Sigmoid colon (tissue), 7 donors: Measurements from ENCODE around the gene IKZF2. TPM values are rescaled to one million over a fixed set of nuclear protein-coding genes. Genes with fewer than 3 reads are reported as not detected.
"Not testable (repeated sequence)": the region's sequence is repeated elsewhere in the genome, so short reads cannot be mapped to it uniquely, and the experiment has no call there.

Source experiments
- DNase-seq: peaks from one replicate; pipeline ENCODE4 v3.0.0-alpha.2; 2019
- H3K27ac ChIP-seq, 4 donors: fragments of 200-600 bp; sonication (generic); one replicate each; pipeline ENCODE4 v1.5.1; 2016 to 2019; ENCODE audit warnings: mild to moderate bottlenecking in 1 of 4
- H3K27me3 ChIP-seq, 3 donors: fragments of 200-600 bp; sonication (generic); one replicate each; pipeline ENCODE4 v1.5.1; 2019; ENCODE audit warnings: mild to moderate bottlenecking in 1 of 3
- H3K36me3 ChIP-seq, 4 donors: fragments of 200-600 bp; sonication (generic); one replicate each; pipeline ENCODE4 v1.5.1; 2016 to 2019
- H3K4me1 ChIP-seq, 4 donors: fragments of 200-600 bp; sonication (generic); one replicate each; pipeline ENCODE4 v1.5.1; 2017 to 2019
- H3K4me3 ChIP-seq, 4 donors: fragments of 200-600 bp; sonication (generic); one replicate each; pipeline ENCODE4 v1.5.1; 2017 to 2019; ENCODE audit warnings: mild to moderate bottlenecking in 2 of 4, moderate library complexity in 1 of 4
- H3K9me3 ChIP-seq, 4 donors: fragments of 200-600 bp in 3 of 4; sonication (generic) in 3 of 4; one replicate each; pipeline versions ENCODE4 v1.5.1 to v1.6.1; 2013 to 2019
- EP300 ChIP-seq, 4 donors: sonication (generic); formaldehyde crosslinking; IDR thresholded peaks; one replicate each; pipeline ENCODE4 v1.6.1; 2017; ENCODE audit warnings: antibody characterized with exemption in 4 of 4
- POLR2A ChIP-seq, 2 donors: fragments of 450-650 bp; IDR thresholded peaks; one replicate each; pipeline ENCODE4 v1.6.1; 2016; ENCODE audit warnings: antibody characterized with exemption in 2 of 2, mild to moderate bottlenecking in 2 of 2, moderate library complexity in 2 of 2
- POLR2AphosphoS5 ChIP-seq, 4 donors: sonication (generic); formaldehyde crosslinking; IDR thresholded peaks; one replicate each; pipeline ENCODE4 v1.6.1; 2017; ENCODE audit warnings: antibody characterized with exemption in 4 of 4
- whole genome bisulfite sequencing, 2 donors: extraction: QIAGEN DNeasy Blood & Tissue Kit; methylation state at CpG; one replicate each; pipeline ENCODE4 v1.1.7; 2013; 5-methylcytosine and 5-hydroxymethylcytosine counted together
- intact Hi-C: fragments of 100-400 bp; cut with DNase I; formaldehyde crosslinking; loops from one replicate; pipeline ENCODE4 v1.15.1; 2023
- polyA plus RNA-seq, 3 donors: library from polyadenylated mRNA; stranded (reverse); fragments of 200-250 nt; gene quantifications; one replicate each; pipeline ENCODE4 v1.2.3, GENCODE V29; 2013
- total RNA-seq, 4 donors: library from RNA; depleted of rRNA; stranded (reverse); fragments of >200 nt; gene quantifications; one replicate each; pipeline ENCODE4 v1.1.0, GENCODE V29; 2016
- TF ChIP-seq, protein P1 (sequence below), 4 experiments: fragments of 450-650 bp in 3 of 4; fragments of 200-600 bp in 1 of 4; IDR thresholded peaks; one replicate each; pipeline ENCODE4 v1.5.1; 2016 to 2019; ENCODE audit warnings: antibody characterized with exemption in 4 of 4, mild to moderate bottlenecking in 3 of 4, moderate library complexity in 2 of 4
- donor health status: healthy with polysubstance abuse.
- donor health status: Bipolar disorder and iron deficiency.
- donor health status: healthy.

Gene IKZF2
- total and polyA plus RNA-seq, 7 donors: under 0.01 to 14.9 (median 5.5) TPM

DNA sequence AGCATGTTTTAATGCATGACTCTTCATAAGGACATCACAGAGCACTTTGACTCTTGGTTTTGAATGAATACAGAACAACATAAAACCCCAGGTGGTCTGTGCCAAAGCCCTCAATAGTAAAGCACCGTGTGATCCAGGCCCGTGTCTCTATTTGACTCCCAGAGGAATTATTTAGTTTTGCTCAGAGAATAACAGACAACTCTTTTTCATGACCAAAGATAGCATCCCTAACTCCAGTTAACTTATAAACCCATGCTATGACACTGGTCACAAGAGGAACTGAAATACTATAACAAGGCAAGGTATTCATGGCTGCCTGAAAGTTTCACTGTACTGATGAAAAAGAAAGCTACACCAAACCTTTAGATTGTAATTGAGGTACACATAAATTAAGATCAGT, 128.4 kb downstream of the IKZF2 start:
- no peak for DNase-seq
- Histone ChIP-seq H3K9me3 (no peaks in the 10 kb centered on the region), H3K27ac (no peak overlapping the region), H3K27me3 (no peaks in the 10 kb centered on the region), H3K4me1 (no peaks in the 10 kb centered on the region), H3K36me3 (peaks cover 0 to 16% (median 0%) of the 10 kb centered on the region in 4 donors), H3K4me3 (no peak overlapping the region)
- intact Hi-C loops: no loop called here
- 58 to 80% methylated on average over 2 of the region's 2 CpGs for WGBS, 2 donors
- TF ChIP-seq POLR2A (IDR thresholded peaks at IDR 0.05) (no peak), POLR2AphosphoS5 (IDR thresholded peaks at IDR 0.05) (no peak), EP300 (IDR thresholded peaks at IDR 0.05) (no peak)
- TF ChIP-seq, protein P1, sequence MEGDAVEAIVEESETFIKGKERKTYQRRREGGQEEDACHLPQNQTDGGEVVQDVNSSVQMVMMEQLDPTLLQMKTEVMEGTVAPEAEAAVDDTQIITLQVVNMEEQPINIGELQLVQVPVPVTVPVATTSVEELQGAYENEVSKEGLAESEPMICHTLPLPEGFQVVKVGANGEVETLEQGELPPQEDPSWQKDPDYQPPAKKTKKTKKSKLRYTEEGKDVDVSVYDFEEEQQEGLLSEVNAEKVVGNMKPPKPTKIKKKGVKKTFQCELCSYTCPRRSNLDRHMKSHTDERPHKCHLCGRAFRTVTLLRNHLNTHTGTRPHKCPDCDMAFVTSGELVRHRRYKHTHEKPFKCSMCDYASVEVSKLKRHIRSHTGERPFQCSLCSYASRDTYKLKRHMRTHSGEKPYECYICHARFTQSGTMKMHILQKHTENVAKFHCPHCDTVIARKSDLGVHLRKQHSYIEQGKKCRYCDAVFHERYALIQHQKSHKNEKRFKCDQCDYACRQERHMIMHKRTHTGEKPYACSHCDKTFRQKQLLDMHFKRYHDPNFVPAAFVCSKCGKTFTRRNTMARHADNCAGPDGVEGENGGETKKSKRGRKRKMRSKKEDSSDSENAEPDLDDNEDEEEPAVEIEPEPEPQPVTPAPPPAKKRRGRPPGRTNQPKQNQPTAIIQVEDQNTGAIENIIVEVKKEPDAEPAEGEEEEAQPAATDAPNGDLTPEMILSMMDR (IDR thresholded peaks at IDR 0.05): no peak

DNA sequence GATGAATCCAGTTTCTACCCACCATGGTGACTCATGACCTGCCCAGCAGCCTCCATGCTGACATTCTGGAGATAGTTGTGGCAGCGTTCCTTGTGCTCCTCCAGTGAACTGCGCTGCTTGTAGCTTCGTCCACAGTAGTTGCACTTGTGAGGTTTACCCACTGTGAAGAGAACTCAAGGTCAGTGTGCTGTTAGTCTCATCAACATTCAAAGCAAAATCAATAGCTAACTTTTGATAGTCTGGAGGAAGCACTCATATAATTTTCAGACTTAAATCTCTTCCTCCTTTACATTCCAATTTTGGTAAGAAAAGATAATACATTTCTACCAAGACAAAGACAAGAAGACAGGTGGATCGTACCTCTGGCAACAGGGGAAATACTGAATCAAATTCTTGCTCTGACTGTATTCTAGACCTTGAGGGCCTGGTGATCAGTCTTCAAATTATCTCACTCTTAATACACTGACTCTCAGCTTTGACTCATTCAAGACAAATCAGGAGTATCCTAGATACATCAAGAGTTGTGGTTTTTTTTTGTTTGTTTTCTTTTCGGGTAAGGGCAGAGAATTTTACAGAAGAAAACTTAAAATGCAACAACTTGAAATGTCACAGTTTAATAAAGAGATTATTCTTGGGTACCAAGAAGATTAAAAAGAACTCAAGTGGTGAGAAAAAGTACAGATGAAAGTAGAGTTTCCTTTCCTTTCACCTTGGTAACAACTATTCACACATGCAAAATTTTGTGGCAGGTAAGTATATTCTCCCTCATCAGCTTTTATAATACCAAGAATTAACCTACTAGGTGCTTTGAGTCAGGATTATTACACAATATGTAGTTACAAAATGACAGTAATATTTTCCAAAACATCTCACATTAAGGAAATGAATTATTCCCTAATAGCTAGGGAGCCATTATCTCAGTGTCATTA, 129.2 kb downstream of the IKZF2 start:
- WGBS, 2 donors: 81 to 89% methylated on average over 5 of the region's 5 CpGs
- no peak overlapping the region for H3K27ac ChIP-seq
- H3K9me3 ChIP-seq: no peaks in the 10 kb centered on the region
- no peaks in the 10 kb centered on the region for H3K4me1 ChIP-seq
- no peak overlapping the region for H3K4me3 ChIP-seq
- peaks cover 0 to 16% (median 0%) of the 10 kb centered on the region in 4 donors for H3K36me3 ChIP-seq
- TF ChIP-seq, protein P1 (IDR thresholded peaks at IDR 0.05): no peak
- no peak for TF ChIP-seq EP300 (IDR thresholded peaks at IDR 0.05)
- no peak for TF ChIP-seq POLR2A (IDR thresholded peaks at IDR 0.05)
- no peak for TF ChIP-seq POLR2AphosphoS5 (IDR thresholded peaks at IDR 0.05)
- DNase-seq: no peak
- intact Hi-C loops: no loop called here
- H3K27me3 ChIP-seq: no peaks in the 10 kb centered on the region

DNA sequence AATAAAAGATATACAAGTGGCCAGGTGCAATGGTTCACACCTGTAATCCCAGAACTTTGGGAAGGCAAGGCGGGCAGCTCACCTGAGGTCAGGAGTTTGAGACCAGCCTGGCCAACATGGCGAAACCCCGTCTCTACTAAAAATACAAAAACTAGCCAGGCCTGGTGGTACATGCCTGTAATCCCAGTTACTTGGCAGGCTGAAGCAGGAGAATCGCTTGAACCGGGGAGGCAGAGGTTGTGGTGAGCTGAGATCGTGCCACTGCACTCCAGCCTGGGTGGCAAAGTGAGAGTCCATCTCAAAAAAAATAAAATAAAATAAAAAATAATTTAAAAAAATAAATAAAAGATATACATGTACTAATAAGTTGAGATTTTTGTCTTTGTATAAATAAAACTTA, 130.5 kb downstream of the IKZF2 start:
- 94 to 98% methylated on average over 6 of the region's 6 CpGs for WGBS, 2 donors

DNA sequence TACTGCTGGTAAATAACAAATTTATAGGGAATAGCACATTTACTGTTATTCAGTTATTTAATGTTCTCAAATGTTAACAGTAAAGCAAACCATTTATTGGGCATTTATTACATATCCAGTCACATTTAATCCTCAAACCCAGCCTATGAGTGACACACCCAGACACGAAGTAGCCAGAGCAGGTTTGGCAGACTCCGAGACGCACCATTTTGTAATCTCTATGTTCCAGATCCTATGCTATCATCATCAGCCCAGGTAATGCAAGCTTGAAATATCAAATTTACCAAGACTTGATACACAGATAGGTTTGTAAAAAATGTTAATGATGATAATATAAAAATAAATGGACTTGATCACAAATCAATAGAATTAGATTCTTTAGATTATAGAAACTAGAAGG, 131.1 kb downstream of the IKZF2 start:
- DNase-seq: no peak
- H3K27ac ChIP-seq: no peak overlapping the region
- H3K36me3 ChIP-seq: peaks cover 0 to 16% (median 0%) of the 10 kb centered on the region in 4 donors
- no peaks in the 10 kb centered on the region for H3K4me1 ChIP-seq
- 94 to 97% methylated on average over 3 of the region's 3 CpGs for WGBS, 2 donors
- TF ChIP-seq EP300 (IDR thresholded peaks at IDR 0.05): no peak
- no peak for TF ChIP-seq POLR2A (IDR thresholded peaks at IDR 0.05)
- TF ChIP-seq, protein P1 (IDR thresholded peaks at IDR 0.05): no peak
- no peak for TF ChIP-seq POLR2AphosphoS5 (IDR thresholded peaks at IDR 0.05)
- no peaks in the 10 kb centered on the region for H3K9me3 ChIP-seq
- no peak overlapping the region for H3K4me3 ChIP-seq
- no peaks in the 10 kb centered on the region for H3K27me3 ChIP-seq
- intact Hi-C loops: no loop called here

More for the DNA sequence above, 130.5 kb downstream of the IKZF2 start:
- H3K27ac ChIP-seq, H3K9me3 ChIP-seq, H3K4me1 ChIP-seq, H3K27me3 ChIP-seq, intact Hi-C loops, DNase-seq, H3K4me3 ChIP-seq: not testable (repeated sequence)
- peaks cover 0 to 16% (median 0%) of the 10 kb centered on the region in 4 donors for H3K36me3 ChIP-seq

DNA sequence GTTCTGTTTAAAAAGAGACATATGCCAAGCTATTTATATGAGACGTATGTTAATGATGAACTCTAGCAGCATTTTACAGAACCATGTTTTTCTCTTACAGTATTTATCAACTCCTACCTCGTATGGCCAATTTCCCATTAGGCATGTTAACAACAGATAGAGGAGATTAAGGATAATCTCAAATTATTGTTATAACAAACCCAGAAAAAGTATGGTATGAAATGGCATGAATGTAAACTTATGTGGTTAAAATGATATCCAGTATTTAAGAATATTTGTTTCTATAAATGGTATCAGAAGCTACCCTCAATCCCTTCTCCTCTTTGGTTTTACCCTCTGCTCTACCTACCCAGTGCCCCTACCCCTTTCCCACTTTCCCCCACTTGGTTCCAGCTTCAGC, 132.0 kb downstream of the IKZF2 start:
- Histone ChIP-seq H3K36me3 (peaks cover 0 to 16% (median 0%) of the 10 kb centered on the region in 4 donors), H3K27ac (no peak overlapping the region), H3K4me3 (no peak overlapping the region), H3K4me1 (peaks cover 0 to 7% (median under 1%) of the 10 kb centered on the region in 4 donors), H3K27me3 (no peaks in the 10 kb centered on the region), H3K9me3 (no peaks in the 10 kb centered on the region)
- no peak for TF ChIP-seq POLR2A (IDR thresholded peaks at IDR 0.05)
- TF ChIP-seq EP300 (IDR thresholded peaks at IDR 0.05): no peak
- TF ChIP-seq POLR2AphosphoS5 (IDR thresholded peaks at IDR 0.05): no peak
- TF ChIP-seq, protein P1 (IDR thresholded peaks at IDR 0.05): no peak
- WGBS, 2 donors: 89 to 90% methylated on average over 2 of the region's 2 CpGs
- intact Hi-C loops: no loop called here
- no peak for DNase-seq
